NCI-H128 (cell line): ENCODE data around the gene MAP4K3.
"Not testable (repeated sequence)": the region's sequence is repeated elsewhere in the genome, so short reads cannot be mapped to it uniquely, and the experiment has no call there.

Experiments
- DNase-seq: peaks from one replicate; lab custom pipeline; 2025; ENCODE audit not compliant: unreplicated experiment; lab: John Stamatoyannopoulos, UW

MAP4K3 gene

DNA sequence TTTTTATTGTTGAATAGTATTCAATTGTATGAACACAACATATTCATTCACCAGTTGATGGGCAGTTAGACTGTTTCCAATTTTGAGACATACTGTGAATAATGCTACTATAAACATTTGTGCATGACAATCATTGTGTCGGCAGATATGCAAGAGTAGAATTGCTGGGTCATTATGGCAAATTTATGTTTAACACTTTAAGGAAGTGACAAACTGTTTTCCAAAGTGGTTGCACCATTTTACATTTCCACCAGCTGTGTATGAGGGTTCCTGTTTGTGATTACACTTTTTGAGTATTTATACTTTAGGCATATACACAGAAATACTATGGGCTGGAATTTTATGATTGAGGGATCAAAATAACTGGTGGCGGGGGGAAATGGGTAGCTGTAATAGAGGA is 61.2 kb downstream of the MAP4K3 start:
- DNase-seq, result no peak

DNA sequence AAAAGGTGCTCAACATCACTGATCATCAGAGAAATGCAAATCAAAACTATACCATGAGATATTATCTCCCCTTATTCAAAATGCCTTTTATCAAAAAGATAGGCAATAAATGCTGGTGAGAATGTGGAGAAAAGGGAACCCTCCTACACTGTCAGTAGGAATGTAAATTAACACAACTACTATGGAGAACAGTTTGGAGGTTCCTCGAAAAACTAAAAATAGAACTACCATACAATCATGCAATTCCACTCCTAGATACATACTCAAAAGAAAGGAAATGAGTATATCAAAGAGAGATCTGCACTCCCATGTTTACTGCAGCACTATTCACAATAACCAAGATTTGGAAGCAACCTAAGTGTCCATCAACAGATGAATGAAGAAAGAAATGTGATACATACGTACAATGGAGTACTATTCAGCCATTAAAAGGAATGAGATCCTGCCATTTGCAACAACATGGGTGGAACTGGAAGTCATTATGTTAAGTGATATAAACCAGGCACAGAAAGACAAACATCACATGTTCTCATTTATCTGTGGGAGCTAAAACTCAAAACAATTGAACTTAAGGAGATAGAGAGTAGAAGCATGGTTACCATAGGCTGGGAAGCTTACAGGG is 63.8 kb downstream of the MAP4K3 start:
- DNase-seq, result no peak

DNA sequence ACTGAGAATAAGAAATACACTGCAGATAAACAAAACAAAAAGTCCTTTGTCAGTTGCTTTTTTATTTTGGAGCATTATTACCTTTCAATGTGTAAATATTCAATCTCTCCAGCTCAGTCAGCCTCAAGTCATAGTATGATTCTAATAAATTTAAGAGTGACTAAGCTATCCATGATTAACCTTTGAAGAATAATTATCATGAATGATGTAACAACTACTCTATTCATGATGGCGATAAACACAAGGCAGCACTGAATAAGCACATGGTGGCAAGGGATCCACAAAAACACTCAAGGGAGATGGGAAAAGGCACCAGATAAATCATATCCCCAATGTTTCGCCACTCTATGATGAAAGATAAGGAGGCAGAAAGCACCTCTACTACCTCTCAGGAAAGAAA is 67.0 kb downstream of the MAP4K3 start:
- no peak for DNase-seq

DNA sequence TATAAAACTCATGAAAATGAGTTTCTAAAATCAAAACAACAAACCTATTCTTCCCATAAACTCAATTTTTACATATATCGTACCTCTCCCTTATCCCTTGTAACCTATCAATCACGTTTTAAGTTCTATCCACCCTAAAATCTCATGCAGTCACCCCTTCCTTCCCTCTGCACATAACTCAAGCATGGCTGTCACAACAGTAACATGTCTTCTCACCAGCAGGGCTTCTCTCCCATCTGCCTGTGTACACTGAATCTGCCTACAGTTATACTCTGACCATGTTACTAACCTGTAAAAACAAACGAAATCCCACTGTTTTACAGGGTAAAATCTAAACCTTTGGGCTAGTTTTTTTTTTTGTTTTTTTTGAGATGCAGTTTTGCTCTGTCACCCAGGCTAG is 68.2 kb downstream of the MAP4K3 start:
- DNase-seq, result no peak

DNA sequence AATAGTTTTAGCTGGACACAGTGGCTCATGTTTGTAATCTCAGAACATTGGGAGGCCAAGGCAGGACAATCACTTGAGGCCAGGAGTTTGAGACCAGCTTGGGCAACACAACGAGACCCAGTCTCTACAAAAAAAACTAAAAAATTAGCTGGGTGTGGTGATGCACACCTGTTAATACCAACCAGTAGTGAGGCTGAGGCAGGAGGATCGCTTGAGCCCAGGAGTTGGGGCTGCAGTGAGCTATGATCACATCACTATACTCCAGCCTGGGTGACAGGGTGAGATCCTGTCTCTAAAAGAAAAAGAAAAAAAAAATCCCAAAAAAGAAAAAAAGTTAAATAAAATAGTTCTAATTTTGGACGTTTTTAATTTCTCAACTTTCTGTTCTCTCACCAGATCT is 68.7 kb downstream of the MAP4K3 start:
- no peak for DNase-seq

DNA sequence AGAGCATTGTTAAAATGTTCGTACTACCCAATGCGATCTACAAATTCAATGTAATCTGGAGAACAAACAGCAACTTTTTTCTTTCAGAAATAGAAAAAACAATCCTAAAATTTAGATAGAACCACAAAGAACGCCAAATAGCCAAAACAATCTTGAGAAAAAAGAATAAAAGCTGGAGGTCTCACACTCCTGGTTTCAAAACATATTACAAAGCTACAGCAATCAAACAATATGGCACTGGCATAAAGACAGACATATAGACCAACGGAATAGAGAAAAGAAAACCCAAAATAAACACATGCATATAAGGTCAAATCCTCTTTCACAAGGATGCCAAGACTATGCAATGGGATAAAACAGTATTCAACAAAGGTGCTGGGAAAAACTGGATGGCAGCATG is 74.5 kb downstream of the MAP4K3 start:
- DNase-seq, result no peak

DNA sequence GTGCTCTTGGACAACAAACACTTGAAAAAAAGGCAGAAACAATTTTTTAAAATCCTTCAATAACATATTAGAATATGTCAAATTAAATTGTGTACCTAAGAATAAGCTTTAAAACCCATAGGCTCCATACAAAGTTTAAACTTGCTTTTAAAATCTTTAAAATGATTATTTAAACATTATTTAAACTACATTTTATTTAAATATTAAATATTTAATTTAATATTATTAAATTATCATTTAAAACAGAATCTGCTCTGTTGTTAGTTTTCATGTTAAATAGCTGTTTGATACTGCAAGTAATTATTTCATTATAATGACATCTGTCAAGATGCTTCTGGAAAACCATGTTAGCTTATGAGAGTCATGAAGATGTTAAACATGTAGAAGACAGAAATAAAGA is 75.6 kb downstream of the MAP4K3 start:
- no peak for DNase-seq

DNA sequence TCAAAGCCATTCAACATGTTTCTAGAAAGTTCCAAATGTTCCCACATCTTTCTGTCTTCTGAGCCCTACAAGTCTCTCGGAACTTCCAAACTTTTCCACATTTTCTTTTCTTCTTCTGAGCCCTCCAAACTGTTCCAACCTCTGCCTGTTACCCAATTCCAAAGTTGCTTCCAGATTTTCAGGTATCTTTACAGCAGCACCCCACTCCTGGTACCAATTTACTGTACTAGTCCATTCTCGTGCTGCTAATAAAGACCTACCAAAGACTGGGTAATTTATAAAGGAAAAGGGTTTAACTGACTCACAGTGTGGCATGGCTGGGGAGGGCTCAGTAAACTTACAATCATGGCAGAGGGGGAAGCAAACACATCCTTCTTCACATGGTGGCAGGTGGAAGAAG is 76.7 kb downstream of the MAP4K3 start:
- DNase-seq, result not testable (repeated sequence)

DNA sequence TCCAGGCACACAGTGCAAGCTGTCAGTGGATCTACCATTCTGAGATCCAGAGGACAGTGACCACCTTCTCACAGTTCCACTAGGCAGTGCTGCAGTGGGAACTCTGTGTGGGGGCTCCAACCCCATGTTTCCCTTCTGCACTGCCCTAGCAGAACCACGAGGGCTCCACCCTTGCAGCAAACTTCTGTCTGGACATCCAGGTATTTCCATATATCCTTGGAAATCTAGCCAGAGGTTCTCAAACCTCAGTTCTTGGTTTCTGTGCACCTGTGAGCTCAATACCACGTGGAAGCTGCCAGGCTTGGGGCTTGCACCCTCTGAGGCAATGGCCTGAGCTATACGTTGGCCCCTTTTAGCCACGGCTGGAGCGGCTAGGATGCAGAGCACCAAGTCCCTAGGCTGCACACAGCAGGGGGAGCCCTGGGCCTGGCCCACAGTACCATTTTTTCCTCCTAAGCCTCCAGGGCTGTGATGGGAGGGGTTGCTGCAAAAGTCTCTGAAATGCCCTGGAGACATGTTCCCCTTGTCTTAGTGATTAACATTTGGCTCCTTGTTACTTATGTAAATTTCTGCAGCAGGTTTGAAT is 77.5 kb downstream of the MAP4K3 start:
- no peak for DNase-seq

DNA sequence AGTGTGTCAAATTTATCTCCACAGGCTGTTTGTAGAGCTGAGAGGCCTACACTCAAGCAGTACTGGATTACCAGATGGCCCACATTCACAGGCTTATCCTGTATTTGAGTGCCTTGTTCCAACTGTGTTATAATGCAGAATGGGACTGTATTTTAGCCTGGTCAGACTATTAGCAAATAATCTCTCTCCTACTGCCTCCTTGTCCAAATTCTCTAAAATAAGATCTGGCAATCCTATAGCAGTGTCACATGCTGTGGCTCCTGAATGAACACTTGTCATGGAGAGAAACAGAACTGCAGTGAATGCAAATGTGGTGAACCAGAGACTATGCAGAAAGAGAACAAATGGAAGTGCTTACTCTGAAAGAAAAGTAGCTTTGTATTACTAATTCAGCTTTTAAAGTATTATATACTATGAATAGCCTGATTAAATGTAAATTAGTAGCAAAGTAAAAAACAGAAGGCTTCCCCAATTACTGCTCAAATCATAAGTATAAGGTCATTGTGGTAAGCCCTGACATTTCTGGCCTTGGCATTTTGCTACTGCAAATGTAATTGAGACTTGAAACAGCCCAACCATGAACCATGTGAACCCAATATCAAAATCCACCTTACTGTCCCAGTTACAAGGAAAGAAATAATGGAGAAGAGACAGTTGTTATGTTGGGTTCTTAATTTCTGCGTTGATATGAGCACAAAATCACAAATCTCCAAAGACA is 80.0 kb downstream of the MAP4K3 start:
- DNase-seq, result no peak

DNA sequence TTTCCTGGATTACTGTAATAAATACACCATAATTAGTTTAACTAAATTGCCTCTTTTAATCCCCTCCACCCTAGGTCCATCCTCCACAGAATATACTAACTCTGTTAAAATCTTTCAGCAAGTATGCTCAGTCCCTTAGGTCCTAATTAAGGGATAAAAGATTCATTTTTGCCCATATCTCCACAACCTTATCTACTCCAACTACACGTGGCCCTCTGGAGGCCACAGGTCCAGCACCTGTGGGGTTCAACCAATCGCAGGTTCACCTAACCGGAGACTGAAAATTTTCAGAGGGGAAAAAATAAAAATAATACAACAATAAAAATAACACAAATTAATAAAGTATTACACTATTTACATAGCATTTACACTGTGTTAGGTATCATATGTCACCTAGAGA is 86.4 kb downstream of the MAP4K3 start:
- DNase-seq, result no peak

DNA sequence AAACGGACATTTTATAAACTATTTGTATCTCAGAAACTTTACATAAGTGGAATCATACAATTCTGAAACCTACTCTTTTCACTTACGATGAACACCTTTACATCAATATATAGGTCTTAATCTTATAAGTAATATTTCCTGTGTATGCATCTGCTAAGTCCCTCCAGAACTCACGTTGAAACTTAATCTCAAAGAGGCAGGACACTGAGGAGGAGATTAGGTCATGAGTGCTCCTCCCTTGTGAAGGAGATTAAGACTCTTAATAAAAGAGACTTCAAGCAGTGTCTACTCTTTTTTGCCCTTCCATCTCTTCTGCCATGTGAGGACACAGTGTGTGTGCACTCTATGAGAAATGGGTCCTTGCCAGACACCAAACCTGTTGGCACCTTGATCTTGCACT is 98.6 kb downstream of the MAP4K3 start:
- no peak for DNase-seq

DNA sequence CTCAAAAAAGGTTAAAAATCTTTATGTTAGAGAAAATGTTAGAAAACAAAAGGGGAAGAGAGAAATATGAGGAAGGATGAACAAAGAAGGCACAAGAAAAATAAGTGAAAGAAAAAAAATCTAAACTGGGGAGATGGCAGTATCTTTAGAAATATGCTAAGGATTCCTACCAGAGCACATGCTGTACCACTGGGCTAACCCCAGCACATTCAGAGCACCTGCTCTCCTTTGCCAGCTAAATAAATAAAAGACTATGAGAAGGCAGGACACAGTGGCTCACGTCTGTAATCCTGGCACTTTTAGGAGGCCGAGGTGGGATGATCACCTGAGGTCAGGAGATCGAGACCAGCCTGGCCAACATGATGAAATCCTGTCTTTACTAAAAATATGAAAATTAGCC is 101.2 kb downstream of the MAP4K3 start:
- no peak for DNase-seq

DNA sequence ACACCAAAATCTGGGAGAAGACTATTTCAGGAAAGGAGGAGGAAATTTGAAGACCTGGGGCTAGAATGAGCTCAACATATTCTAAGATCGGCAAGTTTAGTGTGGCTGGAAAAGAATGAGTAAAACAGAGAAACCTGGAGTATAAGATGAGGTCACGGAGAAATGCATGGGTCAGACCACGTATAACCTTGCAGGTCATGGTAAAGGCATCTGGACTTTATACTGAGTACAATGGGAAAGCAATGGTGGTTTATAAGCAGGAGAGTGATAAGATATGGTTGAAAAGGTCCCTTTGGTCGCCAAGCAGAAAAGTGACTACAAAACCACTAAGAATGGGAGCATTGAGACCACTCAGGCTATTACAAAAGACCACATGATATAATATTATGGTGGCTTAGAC is 102.1 kb downstream of the MAP4K3 start:
- no peak for DNase-seq

DNA sequence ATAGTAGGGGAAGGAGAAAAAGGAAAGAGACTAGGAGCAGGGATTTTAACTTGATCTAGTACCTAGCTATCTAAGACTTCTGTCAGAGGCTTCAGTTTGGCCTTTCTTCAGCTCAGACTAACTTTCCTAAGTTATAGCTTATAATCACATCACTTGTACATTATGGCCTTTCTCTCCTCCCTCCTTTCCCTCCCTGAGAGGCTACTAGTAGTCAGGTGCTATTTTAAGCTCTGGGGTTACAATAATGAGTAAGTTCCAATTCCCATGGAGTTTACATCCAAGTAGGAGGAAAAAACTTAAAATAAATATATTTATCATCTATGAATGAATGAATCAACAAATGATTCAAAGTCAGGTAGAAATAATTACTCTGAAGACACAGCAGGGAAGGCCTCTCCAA is 102.6 kb downstream of the MAP4K3 start:
- DNase-seq, result no peak

DNA sequence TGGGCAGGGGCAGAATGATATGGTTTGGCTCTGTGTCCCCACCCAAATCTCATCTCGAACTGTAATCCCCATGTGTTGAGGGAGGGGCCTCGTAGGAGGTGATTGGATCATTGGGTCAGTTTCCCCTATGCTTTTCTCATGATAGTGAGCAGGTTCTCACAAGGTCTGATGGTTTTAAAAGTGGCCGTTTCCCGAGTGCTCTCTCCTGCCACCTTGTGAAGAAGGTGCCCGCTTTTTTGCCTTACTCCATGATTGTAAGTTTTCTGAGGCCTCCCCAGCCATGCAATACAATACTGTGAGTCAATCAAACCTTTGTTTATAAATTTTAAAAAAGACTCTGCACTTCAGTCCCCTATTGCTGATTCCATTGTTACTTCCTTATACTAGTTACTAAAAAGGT is 110.4 kb downstream of the MAP4K3 start:
- DNase-seq, result no peak

DNA sequence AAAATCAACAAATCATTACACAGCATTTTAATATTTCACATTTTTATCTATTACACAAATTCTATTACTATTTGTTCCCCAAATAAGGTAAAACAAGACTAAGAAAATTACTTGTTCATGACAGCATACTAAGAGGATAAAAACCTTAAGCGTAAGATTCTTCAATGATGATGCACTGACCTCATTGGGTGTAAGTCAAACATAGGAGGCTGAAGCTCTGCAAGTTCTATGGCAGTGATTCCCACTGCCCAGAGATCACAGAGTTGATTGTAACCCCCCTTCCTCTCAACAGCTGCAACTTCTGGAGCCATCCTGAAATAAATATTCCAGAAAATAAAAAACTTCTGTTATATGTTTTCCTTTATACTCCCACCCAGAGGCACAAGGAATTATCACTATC is 111.1 kb downstream of the MAP4K3 start:
- no peak for DNase-seq

DNA sequence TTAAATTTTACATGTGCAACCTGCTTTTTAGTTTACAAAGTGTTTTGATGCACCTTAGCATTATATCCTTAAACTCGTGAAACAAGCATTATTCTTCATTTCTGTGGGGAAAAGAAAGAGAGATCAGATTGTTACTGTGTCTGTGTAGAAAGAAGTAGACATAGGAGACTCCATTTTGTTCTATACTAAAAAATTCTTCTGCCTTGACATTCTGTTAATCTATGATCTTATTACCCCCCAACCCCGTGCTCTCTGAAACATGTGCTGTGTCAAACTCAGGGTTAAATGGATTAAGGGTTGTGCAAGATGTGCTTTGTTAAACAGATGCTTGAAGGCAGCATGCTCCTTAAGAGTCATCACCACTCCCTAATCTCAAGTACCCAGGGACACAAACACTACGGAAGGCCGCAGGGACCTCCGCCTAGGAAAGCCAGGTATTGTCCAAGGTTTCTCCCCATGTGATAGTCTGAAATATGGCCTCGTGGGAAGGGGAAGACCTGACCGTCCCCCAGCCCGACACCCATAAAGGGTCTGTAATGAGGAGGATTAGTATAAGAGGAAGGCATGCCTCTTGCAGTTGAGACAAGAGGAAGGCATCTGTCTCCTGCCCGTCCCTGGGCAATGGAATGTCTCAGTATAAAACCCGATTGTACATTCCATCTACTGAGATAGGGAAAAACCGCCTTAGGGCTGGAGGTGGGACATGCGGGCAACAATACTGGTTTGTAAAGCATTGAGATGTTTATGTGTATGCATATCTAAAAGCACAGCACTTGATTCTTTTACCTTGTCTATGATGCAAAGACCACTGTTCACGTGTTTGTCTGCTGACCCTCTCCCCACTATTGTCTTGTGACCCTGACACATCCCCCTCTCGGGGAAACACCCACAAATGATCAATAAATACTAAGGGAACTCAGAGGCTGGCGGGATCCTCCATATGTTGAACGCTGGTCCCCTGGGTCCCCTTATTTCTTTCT is 115.7 kb downstream of the MAP4K3 start:
- not testable (repeated sequence) for DNase-seq

DNA sequence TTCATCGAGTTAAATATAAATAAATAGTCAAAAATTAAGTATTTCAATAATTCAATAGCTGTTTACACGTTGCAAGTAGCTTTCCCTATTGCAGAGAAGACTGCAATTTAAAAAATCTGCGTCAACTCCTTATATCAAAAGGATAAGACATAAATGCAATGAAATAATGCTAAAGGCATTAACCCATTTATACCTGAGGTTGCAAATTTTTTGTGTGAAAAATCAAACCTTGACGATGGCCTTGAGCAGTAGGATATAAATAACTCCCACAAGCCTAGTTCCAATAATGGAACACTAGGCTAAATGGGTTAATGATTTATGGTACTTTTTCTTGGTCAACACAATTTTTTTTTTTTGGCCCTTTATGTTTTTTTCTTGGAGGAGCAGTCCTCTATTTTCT is 116.9 kb downstream of the MAP4K3 start:
- DNase-seq, result no peak

DNA sequence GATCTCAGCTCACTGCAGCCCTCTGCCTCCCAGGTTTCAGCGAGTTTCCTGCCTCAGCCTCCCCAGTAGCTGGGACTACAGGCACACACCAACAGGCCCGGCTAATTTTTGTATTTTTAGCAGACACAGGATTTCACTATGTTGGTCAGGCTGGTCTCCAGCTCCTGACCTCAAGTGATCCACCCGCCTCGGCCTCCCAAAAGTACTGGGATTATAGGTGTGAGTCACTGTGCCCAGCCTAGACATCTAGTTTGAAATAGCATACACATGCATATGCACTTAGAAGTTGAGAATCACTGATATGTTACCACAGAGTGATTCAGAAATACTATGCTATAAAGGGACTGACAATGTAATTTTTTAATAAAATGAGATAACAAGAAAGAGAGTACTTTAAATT is 123.5 kb downstream of the MAP4K3 start:
- DNase-seq, result no peak

DNA sequence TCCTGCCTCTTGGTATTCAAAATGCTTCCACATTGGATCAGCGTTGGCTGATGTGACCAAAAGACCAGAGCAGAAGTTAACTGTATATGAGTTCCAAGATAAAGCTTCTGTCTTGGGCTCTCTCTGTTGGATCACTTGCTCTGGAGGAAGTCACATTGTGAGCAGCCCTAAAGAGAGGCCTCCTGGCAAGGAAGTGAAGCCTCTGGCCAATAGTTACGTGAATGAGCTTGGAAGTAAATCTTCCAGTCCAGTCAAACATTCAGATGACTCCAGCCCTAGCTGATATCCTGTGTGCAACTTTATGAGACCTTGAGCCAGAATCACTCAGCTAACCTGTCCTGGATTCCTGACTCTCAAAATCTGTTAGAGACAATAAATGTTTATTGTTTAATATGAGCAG is 125.6 kb downstream of the MAP4K3 start:
- no peak for DNase-seq

DNA sequence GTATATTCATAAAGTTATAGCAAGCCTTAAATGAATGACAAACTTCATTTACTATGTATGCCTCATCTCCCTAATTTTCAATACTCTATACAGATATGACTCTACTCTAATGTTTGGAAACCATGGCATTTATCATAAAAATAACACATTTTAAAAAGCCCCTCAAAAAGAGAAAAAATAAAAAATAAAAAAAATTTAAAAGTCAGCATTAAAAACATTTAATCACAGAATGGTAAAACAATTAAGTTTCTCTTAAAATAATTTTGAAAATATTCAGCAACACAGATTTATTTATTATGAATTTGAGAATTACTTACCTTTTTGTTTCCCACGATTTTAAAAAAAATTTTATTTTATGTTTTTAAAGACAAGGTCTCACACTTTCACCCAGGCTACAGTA is 128.3 kb downstream of the MAP4K3 start:
- DNase-seq, result no peak
